ENCODE measurements around the gene SORCS3.
A peak's percentile ranks its signal among the peaks of the same experiment; 100 is the strongest.

Gene SORCS3

GRCh38 chr10:104641187-104641936 is at the start of gene SORCS3:
TSS of gene SORCS3 (plus strand) at chr10:104641290.
- DNase-seq, result no peak

- DNase-seq, result no peak
Measured at GRCh38 chr10:104591441-104591840, 49.6 kb upstream of the SORCS3 start.

GRCh38 chr10:104601166-104601565 is 39.9 kb upstream of the SORCS3 start:
- DNase-seq, result no peak

GRCh38 chr10:104608091-104608828 is 32.8 kb upstream of the SORCS3 start:
- no peak for DNase-seq

GRCh38 chr10:104612571-104613205 is 28.4 kb upstream of the SORCS3 start:
- no peak for DNase-seq

GRCh38 chr10:104613406-104613805 is 27.7 kb upstream of the SORCS3 start:
- no peak for DNase-seq

GRCh38 chr10:104614245-104614831 is 26.8 kb upstream of the SORCS3 start:
- peak; percentile 63 for DNase-seq

- no peak for DNase-seq
Measured at GRCh38 chr10:104615136-104615535, 26.0 kb upstream of the SORCS3 start.

GRCh38 chr10:104617831-104618230 is 23.3 kb upstream of the SORCS3 start:
- no peak for DNase-seq

GRCh38 chr10:104622175-104622574 is 18.9 kb upstream of the SORCS3 start:
- DNase-seq, result no peak

- peak; percentile 29 for DNase-seq
Measured at GRCh38 chr10:104622598-104623209, 18.4 kb upstream of the SORCS3 start.

- DNase-seq, result no peak
Measured at GRCh38 chr10:104630731-104631130, 10.4 kb upstream of the SORCS3 start.

- DNase-seq, result no peak
Measured at GRCh38 chr10:104631946-104632345, 9.1 kb upstream of the SORCS3 start.

- no peak for DNase-seq
Measured at GRCh38 chr10:104638861-104639589, 2.1 kb upstream of the SORCS3 start.

- DNase-seq, result no peak
Measured at GRCh38 chr10:104639590-104640338, 1.3 kb upstream of the SORCS3 start.

GRCh38 chr10:104640339-104641186 is 527 bp upstream of the SORCS3 start:
- DNase-seq, result no peak

GRCh38 chr10:104641937-104642657 is 1.0 kb downstream of the SORCS3 start:
- no peak for DNase-seq

- DNase-seq, result no peak
Measured at GRCh38 chr10:104642658-104643302, 1.7 kb downstream of the SORCS3 start.

- no peak for DNase-seq
Measured at GRCh38 chr10:104643303-104643663, 2.2 kb downstream of the SORCS3 start.
